Stimulated activated CD8-positive, alpha-beta memory T cell treated with anti-CD3 and anti-CD28 coated beads, Interleukin-7, amount 100 ng/mL, for 24 hours (primary cell): ENCODE measurements around the gene STARD8.
"Not testable (repeated sequence)": the region's sequence is repeated elsewhere in the genome, so short reads cannot be mapped to it uniquely, and the experiment has no call there.

Source experiments
- DNase-seq: peaks from one replicate; pipeline ENCODE4 v3.0.0-alpha.2; 2020; ENCODE audit warnings: low read depth

The STARD8 gene

DNA sequence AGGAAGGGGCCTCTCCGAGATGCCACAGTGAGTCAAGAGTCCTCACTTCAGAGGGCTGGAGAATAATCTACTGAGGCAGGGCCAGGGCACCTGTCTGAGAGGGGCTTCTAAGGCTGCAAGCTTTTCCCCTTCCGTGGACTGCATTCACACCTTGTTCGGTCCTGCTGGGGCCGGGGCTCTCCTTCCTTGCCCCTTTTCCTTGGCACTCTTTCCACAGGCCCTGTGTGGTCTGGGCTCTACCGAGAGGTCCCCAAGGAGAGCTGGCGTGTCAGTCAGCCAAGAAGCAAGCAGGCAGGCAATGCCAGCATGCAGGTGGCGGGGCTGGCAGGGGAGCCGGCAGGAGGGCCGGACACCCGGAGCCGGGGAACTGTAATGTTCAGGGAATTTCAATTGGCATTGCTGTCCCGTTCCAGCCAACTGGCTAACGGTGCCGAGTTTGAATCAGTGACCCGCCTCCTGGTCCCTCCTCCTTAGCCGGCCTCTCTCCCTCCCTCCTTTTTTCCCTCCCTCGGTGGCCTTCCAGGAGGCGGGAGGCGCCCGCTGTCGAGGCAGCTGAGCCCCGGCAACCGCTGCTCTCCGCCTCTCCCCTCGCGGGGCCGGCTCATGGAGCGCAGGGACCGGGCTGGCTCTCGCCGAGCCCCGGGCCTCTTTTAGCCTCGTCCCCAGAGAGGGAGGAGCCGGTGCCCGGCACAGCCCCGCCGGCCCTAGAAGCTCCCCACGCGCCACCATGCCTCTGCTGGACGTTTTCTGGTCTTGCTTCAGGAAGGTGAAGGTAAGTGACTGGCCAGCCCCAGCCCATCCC lies at the start of gene STARD8:
Gene STARD8, plus strand, starts transcription at position 511 of the 802 bp plus-strand sequence. Its CDS starts 217 bp downstream, at position 728.
- no peak for DNase-seq

- DNase-seq: no peak
Observed at GRCh38 chrX:68598841-68599240, 48.6 kb upstream of the STARD8 start.

DNA sequence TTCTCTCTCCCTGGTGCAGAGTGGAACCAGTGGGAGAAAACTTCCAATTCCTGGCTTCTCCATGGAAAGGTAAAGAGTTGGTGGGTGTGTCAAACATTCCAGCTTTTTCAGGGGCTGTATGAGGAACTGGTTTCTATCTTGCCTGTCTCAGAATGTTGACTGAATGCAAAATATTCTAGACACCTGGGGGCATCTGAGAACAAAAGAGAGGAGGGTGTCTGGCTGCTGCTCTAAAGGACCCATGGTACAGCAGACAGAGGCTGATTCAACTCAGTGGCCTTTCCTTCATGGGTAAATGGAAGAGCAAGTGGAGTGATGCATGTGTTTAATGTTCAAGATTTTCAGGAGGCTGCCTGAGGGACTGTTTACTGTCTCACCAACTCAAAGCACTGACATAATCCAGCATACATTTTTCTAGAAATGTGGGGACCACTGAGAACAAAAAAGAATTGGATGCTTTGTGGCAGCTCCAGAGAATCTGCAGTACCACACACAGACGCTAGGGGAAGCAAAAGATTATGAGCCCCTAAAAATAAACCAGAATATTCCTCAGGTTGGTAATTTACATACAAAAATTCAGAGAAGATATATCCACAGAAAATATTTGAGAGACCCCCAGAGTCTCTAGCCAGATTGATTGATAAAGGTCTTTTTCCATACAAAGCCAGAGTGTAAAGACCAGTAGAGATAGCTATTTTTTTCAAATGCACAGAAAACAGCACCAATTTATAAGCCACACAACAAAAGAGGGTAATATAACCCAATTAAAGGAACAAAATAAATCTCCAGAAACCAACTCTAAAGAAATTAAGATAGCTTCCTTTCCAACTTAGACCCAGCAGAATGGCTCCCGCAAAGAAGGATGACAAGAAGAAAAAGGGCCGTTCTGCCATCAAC lies 48.0 kb upstream of the STARD8 start:
- DNase-seq: no peak

DNA sequence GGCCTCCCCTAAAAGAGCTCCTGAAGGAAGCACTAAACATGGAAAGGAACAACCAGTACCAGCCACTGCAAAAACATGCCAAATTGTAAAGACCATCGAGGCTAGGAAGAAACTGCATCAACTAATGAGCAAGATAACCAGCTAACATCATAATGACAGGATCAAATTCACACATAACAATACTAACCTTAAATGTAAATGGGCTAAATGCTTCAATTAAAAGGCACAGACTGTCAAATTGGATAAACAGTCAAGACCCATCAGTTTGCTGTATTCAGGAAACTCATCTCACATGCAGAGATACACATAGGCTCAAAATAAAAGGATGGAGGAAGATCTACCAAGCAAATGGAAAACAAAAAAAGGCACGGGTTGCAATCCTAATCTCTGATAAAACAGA lies 43.2 kb upstream of the STARD8 start:
- not testable (repeated sequence) for DNase-seq

DNA sequence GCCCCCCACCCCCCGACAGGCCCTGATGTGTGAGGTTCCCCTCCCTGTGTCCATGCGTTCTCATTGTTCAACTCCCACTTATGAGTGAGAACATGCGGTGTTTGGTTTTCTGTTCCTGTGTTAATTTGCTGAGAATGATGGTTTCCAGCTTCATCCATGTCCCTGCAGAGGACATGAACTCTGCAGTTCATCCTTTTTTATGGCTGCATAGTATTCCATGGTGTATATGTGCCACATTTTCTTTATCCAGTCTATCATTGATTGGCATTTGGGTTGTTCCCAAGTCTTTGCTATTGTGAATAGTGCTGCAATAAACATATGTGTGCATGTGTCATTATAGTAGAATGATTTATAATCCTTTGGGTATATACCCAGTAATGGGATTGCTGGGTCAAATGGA lies 32.7 kb upstream of the STARD8 start:
- not testable (repeated sequence) for DNase-seq

DNA sequence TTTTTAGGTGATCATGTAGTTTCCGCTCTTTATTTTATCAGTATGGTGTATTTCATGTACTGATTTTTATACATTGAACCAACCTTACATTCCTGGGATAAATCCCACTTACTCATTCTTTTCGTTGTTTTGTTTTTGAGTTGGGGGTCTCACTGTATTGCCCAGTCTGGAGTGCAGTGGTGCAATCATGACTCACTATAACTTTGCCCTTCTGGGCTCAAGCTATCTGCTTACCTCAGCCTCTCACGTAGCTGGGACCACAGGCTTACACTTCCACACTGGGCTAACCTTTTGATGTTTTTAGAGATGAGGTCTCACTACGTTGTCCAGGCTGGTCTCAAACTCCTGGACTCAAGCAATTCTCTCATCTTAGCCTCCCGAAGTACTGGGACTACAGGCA lies 19.5 kb upstream of the STARD8 start:
- DNase-seq: no peak

DNA sequence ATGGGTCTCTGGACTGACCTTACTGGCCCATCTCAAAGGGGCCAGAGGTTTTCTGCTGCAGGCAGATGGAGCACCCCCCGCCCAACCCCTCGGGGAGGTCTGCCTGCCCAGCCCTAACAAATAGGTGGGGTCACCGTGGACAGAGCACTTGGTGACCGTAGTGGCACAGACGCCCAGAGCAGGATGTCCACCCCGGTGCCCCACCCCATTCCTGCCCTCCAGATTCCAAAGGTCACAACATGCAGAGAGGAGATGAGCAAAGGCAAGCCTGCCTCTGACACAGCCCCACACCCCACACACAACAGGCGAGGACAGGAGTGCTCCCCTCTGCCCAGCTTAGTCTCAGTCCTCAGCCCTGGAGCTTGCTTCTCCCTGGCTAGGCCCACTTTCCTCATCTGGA lies 17.5 kb upstream of the STARD8 start:
- not testable (repeated sequence) for DNase-seq

DNA sequence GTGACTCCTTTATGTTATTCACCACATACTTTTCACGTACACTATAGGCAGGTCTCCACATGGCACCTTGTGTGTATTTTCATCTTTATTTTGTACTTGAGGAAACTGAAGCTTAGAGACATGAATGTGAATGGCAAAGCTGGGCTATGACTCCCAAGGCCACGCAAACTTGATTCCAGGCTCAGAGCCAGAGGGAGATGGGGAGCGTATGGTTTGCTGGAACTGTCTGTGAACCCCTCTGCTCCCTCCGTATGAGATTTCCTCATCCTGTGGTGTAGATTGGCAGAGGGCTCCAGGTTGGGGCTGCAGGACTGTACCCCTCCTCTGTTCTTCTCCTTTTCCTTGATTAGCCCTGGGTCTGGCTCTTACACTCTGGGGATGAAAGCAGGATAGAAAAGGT lies 16.1 kb upstream of the STARD8 start:
- no peak for DNase-seq

DNA sequence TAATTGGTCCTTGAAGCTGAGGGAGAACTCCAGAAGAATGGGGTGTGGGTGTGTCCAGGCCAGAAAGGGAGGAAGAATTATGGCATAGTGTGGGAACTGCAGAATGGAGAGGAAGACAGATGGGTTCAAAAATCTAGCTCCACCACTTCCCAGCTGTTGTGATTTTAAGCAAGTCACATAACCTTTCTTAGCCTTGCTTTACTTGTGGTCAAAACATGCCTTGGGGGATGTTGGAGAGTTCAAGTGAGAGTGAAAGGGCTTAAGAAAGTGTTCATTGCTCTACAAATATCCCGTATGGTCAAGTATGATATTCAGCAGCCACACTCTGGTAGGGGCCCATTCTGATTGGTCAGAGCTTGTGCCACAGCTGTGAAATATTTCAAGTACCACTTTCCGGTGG lies 15.0 kb upstream of the STARD8 start:
- DNase-seq: no peak

GRCh38 chrX:68633981-68634380 lies 13.5 kb upstream of the STARD8 start:
- DNase-seq: no peak

DNA sequence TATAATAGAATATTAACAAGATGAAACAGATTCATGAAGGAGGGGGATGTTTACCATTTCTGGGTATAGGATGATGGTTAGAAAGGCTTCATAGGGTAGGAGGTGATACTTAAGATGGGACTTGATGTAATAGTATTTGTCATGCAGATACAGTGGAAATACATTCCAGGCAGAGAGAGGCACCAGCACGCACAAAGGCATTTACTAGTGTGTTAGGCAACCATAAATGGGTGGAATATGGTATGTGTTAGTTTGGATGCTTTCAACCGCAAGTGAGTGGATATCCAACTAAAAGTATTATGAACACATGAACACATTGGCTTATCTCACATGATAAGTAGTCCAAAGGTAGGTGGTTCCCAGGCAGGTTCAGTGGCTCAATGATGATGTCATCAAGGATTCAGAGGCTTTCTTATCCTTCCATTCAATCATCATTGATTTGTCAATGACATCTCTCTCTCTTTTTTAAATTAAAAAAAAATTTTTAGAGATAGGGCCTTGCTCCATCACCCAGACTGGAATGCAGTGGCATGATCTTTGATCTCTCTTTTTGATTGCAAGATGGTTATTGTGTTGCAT lies 12.7 kb upstream of the STARD8 start:
- DNase-seq: no peak

- DNase-seq: no peak
Observed at GRCh38 chrX:68640661-68641060, 6.8 kb upstream of the STARD8 start.

GRCh38 chrX:68644861-68645260 lies 2.6 kb upstream of the STARD8 start:
- DNase-seq: no peak

DNA sequence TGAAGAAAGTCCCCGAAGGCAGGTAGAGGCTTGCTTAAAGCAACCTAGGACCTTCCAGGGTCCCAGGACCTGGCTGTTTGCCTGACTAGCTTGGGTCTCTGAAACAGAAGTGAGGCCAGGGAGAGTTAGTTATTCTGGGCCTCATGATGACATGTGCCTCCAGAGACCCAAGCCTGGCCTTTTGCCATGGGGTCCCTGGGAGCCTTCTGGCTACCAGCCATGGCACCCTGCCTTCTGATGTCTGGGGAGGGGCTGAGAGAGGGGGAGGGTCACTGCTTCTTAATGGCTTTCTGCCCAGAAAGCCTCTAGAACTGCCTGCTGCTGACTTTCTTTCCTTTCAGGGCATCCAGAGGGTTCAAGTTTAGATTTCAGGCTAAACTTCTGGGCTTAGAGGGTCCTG lies 1.0 kb upstream of the STARD8 start:
- no peak for DNase-seq

DNA sequence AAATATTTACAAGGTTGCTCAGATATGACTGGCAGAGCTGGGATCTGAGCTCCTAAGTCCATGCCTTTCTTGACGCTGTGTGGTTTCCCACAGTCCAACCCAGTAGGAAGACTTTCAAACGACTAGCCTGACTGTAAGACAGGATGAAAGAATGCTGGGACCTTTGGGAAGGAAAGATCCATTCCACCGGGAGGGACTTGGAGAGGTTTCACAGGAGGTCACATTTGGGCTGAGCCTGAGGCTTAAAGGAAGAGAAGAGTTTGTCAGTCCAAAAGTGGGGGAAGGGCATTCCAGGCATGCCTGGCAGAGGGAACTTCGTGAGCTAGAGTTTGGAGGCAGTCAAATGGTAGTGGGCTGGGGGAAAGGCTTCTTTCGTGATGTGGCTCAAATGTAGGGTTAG lies 1.5 kb downstream of the STARD8 start:
- no peak for DNase-seq

- no peak for DNase-seq
Observed at GRCh38 chrX:68650491-68650890, 3.0 kb downstream of the STARD8 start.

DNA sequence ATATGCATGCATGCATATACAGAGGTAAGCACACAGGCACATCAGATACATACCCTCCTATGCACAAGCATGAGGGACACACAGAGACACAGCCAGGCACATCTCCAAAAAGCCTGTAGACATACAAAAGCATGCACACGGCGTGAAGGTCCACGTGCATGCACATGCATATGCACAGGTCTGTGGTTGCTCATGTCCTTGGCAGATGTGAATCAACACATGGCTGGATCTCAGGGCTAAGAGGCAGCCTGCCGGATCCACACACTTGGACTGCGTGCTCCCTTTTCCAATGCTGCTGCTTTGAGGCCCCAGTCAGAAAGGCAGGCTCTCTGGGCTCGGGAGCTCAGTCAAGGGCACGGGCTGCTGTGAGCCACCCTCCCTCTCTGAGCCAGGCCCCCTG lies 3.6 kb downstream of the STARD8 start:
- no peak for DNase-seq

DNA sequence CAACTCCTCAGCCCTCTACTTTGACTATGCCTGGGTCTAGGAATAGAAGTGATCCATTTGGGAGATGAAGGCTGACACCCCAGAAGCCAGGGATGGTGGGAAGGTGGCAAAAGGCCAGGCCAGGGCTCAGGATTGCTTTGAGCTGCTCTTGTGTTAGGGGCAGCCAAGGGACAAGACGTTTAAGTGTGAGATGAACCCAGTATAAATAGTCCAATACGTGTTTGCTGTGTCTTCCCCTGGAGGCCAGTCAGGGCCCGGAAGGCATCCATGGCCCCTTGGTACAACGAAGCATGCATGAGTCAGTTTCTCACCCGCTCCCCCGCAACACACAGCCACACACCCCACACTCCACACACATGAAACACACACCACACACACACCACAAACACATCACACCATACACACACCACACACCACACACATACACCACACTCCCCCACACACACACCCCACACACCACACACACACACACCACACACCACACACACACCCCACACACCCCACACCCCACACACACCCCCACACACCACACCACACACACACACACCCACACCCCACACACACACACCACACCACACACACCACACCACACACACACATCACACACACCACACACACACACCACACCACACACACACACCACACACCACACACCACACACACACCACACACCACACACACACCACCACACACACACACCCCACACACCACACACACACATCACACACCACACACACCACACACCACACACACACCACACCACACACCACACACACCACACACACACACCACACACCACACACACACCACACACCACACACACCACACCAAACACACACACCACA lies 5.1 kb downstream of the STARD8 start:
- DNase-seq: no peak

- no peak for DNase-seq
Observed at GRCh38 chrX:68654693-68655092, 7.2 kb downstream of the STARD8 start.

GRCh38 chrX:68656473-68656872 lies 9.0 kb downstream of the STARD8 start:
- DNase-seq: not testable (repeated sequence)

DNA sequence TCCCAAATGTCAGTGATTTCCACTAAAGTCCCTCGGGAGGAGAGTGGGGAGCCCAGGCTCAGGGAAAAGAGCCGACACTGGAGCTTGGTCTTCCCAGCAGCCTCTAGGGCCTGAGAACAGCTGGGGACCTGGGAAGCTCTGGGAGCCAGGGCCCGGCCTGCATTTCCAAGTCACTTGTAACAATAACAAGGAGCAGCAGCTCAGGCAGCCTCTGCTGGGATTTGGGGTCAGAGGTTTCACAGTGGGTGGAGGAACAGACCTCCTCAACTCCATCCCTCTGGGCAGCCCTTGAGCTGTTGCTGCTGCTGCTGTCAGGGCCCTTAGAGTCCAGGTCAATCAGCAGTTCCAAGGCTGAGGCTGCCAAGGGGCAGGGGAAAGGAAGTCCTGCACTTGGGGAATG lies 11.1 kb downstream of the STARD8 start:
- no peak for DNase-seq

DNA sequence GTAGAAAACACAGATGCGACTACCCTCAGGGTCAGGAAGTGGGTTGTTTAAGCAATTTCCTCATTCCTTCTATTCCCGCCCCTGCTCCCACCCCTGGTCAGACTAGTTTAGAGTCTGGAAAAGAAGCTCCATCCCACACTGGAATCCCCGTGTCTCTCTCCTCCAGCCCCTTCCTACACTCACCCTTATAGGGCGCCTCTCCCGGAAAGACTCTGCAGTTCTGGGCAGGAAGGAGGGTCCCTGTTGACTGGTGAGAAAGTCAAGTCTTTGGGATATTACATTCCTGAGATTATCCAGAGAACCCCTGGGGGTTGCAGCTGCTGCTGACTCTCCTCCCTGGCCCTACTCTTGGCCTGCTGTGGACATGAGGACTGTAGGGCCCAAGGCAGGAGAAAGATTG lies 11.9 kb downstream of the STARD8 start:
- no peak for DNase-seq
